Omental fat pad (tissue), 4 donors: ENCODE data around the gene AGO3. TPM values are rescaled to one million over a fixed set of nuclear protein-coding genes. Genes with fewer than 3 reads are reported as not detected.

Source experiments
- ATAC-seq: fragments of 150-250 bp; one replicate; pipeline ENCODE4 v1.9.1; 2016; ENCODE audit warnings: mild to moderate bottlenecking, moderate library complexity; ENCODE audit not compliant: low FRiP score
- DNase-seq: peaks from one replicate; pipeline ENCODE4 v3.0.0-alpha.2; 2019; ENCODE audit warnings: low spot score
- total RNA-seq, 4 donors: library from RNA; depleted of rRNA; stranded (reverse); fragments of >200 nt; gene quantifications; one replicate each; pipeline ENCODE4 v1.1.0, GENCODE V29; 2016
- TF ChIP-seq, protein P1 (sequence below), 3 donors: fragments of 450-650 bp; IDR thresholded peaks; one replicate each; pipeline ENCODE4 v1.5.1; 2016 to 2017; ENCODE audit warnings: antibody characterized with exemption in 3 of 3, mild to moderate bottlenecking in 3 of 3, moderate library complexity in 2 of 3

AGO3 gene
- total RNA-seq, 4 donors from 2014 or later: 22.3 to 39.9 (median 30.6) TPM

DNA sequence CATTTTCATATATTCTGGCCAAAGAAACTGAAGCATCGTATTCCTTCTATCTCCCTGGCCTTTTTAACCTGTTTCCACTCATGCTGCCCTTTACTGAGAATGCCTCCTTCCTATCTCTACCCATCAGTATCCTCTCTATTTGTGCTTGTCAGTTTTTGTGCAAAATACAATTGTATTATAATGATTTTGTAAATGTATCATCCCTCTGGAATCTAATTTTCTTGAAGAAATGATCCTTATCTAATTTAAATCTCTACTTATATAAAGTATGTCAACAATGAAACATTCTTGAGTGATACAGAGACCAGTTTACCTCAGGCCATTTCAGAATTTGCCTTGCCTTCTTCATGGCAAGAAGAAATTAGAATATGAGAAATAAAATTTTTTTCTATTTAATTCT is 93.9 kb downstream of the AGO3 start:
- ATAC-seq: no peak
- TF ChIP-seq, protein P1, sequence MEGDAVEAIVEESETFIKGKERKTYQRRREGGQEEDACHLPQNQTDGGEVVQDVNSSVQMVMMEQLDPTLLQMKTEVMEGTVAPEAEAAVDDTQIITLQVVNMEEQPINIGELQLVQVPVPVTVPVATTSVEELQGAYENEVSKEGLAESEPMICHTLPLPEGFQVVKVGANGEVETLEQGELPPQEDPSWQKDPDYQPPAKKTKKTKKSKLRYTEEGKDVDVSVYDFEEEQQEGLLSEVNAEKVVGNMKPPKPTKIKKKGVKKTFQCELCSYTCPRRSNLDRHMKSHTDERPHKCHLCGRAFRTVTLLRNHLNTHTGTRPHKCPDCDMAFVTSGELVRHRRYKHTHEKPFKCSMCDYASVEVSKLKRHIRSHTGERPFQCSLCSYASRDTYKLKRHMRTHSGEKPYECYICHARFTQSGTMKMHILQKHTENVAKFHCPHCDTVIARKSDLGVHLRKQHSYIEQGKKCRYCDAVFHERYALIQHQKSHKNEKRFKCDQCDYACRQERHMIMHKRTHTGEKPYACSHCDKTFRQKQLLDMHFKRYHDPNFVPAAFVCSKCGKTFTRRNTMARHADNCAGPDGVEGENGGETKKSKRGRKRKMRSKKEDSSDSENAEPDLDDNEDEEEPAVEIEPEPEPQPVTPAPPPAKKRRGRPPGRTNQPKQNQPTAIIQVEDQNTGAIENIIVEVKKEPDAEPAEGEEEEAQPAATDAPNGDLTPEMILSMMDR (IDR thresholded peaks at IDR 0.05): no peak

GRCh38 chr1:36027766-36028165 is 96.9 kb downstream of the AGO3 start:
- ATAC-seq (no peak), DNase-seq (no peak)
- TF ChIP-seq, protein P1 (IDR thresholded peaks at IDR 0.05): no peak

More for the DNA sequence above, 93.9 kb downstream of the AGO3 start:
- no peak for DNase-seq

GRCh38 chr1:36031441-36031840 is 100.5 kb downstream of the AGO3 start:
- ATAC-seq (no peak), DNase-seq (no peak)
- TF ChIP-seq, protein P1 (IDR thresholded peaks at IDR 0.05): no peak

DNA sequence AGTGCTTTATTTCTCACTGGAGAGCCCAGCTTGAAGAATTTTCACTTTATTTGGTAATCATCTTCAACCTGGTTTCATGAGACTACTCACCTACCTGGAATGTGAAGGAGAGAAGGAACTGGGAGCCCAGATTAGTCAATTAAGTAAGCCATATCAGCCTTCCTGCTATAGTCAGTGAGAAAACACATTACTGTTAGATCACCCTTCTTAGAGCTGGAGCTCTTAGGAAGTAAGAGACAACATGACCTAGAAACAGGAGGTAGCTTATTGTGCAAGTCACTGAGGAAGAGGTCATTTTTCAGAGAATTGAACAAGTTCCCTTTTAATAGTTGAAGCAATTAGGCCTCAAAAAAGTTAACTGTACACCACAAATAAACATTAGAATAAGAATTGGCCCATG is 103.8 kb downstream of the AGO3 start:
- DNase-seq: no peak
- ATAC-seq: peak; percentile 95
- TF ChIP-seq, protein P1 (IDR thresholded peaks at IDR 0.05): no peak

DNA sequence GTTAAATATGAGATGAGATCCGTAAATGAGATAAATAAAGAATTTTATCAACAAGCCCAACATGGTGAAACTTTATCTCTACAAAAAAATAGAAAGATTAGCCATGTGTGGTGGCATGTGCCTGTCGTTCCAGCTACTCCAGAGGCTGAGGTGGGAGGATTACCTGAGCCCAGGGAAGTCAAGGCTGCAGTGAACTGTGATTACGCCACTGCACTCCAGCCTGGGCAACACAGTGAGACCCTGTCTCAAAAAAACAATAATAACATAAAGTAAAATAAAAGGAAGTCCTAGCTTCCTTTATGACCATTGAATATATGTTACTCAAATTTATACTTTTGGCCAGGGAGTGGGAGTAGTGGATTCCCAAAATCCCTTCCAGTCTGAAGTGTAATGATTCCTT is 104.2 kb downstream of the AGO3 start:
- DNase-seq: no peak
- ATAC-seq: no peak
- TF ChIP-seq, protein P1 (IDR thresholded peaks at IDR 0.05): no peak

- TF ChIP-seq, protein P1 (IDR thresholded peaks at IDR 0.05): no peak
- no peak for ATAC-seq
- no peak for DNase-seq
Observed at GRCh38 chr1:36040238-36040637, 109.3 kb downstream of the AGO3 start.

- TF ChIP-seq, protein P1 (IDR thresholded peaks at IDR 0.05): no peak
- DNase-seq (no peak), ATAC-seq (no peak)
Observed at GRCh38 chr1:36051821-36052220, 120.9 kb downstream of the AGO3 start.
